HepG2 (cell line): ENCODE data around the gene BCAS3. TPM values are rescaled to one million over a fixed set of nuclear protein-coding genes. Genes with fewer than 3 reads are reported as not detected.

Experiments
- HOXA7 ChIP-seq: sonication (generic); formaldehyde crosslinking; IDR thresholded peaks from 2 replicates; pipeline ENCODE4 v1.8.1; 2022; ENCODE audit warnings: mild to moderate bottlenecking, missing genetic modification reagents, moderate library complexity
- KDM3A ChIP-seq: IDR thresholded peaks from 2 replicates; pipeline ENCODE4 v1.6.1; 2018; ENCODE audit warnings: low read depth, missing compliant biosample characterization
- MTA1 ChIP-seq: sonication (generic); formaldehyde crosslinking; IDR thresholded peaks from 2 replicates; pipeline ENCODE4 v1.4.0; 2020; ENCODE audit warnings: missing genetic modification reagents, mild to moderate bottlenecking, borderline replicate concordance
- PCBP2 ChIP-seq: fragments of 200-400 bp; formaldehyde crosslinking; optimal IDR thresholded peaks from 2 replicates; pipeline ENCODE3; 2018; ENCODE audit warnings: low read length, low read depth; ENCODE audit not compliant: poor library complexity, severe bottlenecking
- PPARG ChIP-seq: conservative IDR thresholded peaks from 2 replicates; pipeline ENCODE4 v1.6.1; 2016; ENCODE audit warnings: missing biosample characterization, missing genetic modification reagents
- SATB2 ChIP-seq: sonication (generic); formaldehyde crosslinking; IDR thresholded peaks from 2 replicates; pipeline ENCODE4 v1.5.0; 2020; ENCODE audit warnings: missing genetic modification reagents
- ZFYVE20 ChIP-seq: sonication (generic); formaldehyde crosslinking; IDR thresholded peaks from 2 replicates; pipeline ENCODE4 v1.8.0; 2023; ENCODE audit warnings: low read depth, mild to moderate bottlenecking, moderate library complexity, missing genetic modification reagents, borderline replicate concordance
- ZIK1 ChIP-seq: sonication (generic); formaldehyde crosslinking; IDR thresholded peaks from 2 replicates; pipeline ENCODE4 v1.5.0; 2020; ENCODE audit warnings: mild to moderate bottlenecking, low read depth, missing genetic modification reagents, borderline replicate concordance
- ZNF274 ChIP-seq: sonication (generic); formaldehyde crosslinking; IDR thresholded peaks from 2 replicates; pipeline ENCODE4 v1.5.1; 2020; ENCODE audit warnings: mild to moderate bottlenecking, missing genetic modification reagents
- ZNF367 ChIP-seq: sonication (generic); formaldehyde crosslinking; IDR thresholded peaks from 2 replicates; pipeline ENCODE4 v1.4.0; 2020; ENCODE audit warnings: missing genetic modification reagents, borderline replicate concordance
- ZNF543 ChIP-seq: sonication (generic); formaldehyde crosslinking; IDR thresholded peaks from 2 replicates; pipeline ENCODE4 v1.4.0; 2020; ENCODE audit warnings: mild to moderate bottlenecking, missing genetic modification reagents
- ZNF589 ChIP-seq: sonication (generic); formaldehyde crosslinking; conservative IDR thresholded peaks from 2 replicates; pipeline ENCODE4 v1.8.0; 2022; ENCODE audit warnings: mild to moderate bottlenecking, moderate library complexity, missing genetic modification reagents
- ZNF775 ChIP-seq: sonication (generic); formaldehyde crosslinking; IDR thresholded peaks from 2 replicates; pipeline ENCODE4 v1.4.0; 2020; ENCODE audit warnings: missing genetic modification reagents, mild to moderate bottlenecking, moderate library complexity, borderline replicate concordance
- polyA plus RNA-seq, 8 experiments: library from polyadenylated mRNA; depleted of rRNA in 3 of 8; stranded (reverse) in 7 of 8; unstranded in 1 of 8; fragments of >200 nt; fragmentation: Illumina TruSeq in 4 of 8; extraction: Trizol in 4 of 8; gene quantifications; 2 replicates each; pipeline versions ENCODE4 v1.2.1 to v1.2.3, GENCODE V29; 2011 to 2016; ENCODE audit warnings: low read depth in 4 of 8, missing spikeins in 1 of 8, mixed read lengths in 1 of 8; ENCODE audit not compliant: insufficient read depth in 1 of 8
- total RNA-seq, 5 experiments: library from RNA; depleted of rRNA; stranded (reverse); fragments of >200 nt; fragmentation: Illumina TruSeq; extraction: Trizol; gene quantifications; 2 replicates each; pipeline ENCODE4 v1.2.3, GENCODE V29; 2016; ENCODE audit warnings: low read depth in 1 of 5
- TF ChIP-seq, protein P1 (sequence below): sonication (generic); formaldehyde crosslinking; IDR thresholded peaks from 2 replicates; pipeline ENCODE4 v1.4.0; 2020; ENCODE audit warnings: missing genetic modification reagents
- TF ChIP-seq, protein P2 (sequence below): sonication (generic); formaldehyde crosslinking; IDR thresholded peaks from 2 replicates; pipeline ENCODE4 v1.5.0; 2020; ENCODE audit warnings: missing genetic modification reagents, mild to moderate bottlenecking, borderline replicate concordance
- TF ChIP-seq, protein P3 (sequence below): fragments of 450-650 bp; IDR thresholded peaks from 2 replicates; pipeline ENCODE4 v1.6.1; 2017; ENCODE audit warnings: mild to moderate bottlenecking
- TF ChIP-seq, protein P4 (sequence below): sonication (generic); formaldehyde crosslinking; IDR thresholded peaks from 2 replicates; pipeline ENCODE4; 2020; ENCODE audit warnings: missing genetic modification reagents, mild to moderate bottlenecking, borderline replicate concordance

Gene BCAS3
- total and polyA plus RNA-seq, 2 of the 13 experiments (the other 11 are each of a cell fraction or from before 2014, with no cell fraction given): 10.7 to 11.2 TPM

DNA sequence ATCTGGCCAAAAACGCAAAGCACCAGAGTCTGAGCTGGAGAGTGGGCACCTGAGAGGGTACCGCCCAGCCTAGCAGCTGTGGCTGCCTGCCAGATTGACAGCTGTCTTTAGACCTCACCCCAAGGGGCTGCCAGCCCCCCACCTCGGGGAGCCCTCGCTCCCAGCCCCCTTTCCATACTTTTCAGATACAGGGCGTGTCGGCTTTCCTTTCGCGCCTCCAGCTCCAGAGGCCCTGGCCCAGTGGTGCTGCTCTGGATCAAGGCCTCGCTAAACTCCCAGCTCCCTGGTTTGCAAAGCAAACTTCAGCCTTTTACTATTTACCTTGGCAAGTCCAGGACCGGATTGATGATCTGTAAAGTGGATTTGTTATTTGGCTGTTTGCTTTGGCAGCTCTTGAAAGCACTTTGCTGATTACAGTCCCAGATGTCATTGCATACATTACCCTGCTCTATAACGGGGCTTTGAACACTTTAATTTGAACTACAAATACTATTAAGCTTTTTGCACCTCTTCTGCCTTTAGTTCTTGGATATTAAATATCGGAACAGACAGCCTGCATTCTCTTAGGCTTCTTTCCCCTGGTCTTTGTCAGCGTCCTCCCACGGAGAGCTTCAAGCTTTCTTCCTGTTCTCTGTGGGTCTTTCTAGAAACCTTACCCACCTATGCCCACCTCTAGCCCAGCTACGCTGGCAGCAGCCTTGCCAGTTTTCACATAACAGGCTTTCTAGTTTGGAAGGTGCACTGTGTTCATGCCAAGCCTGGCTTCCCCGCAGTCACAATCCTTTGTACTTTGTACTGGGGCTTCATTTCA is 658.4 kb downstream of the BCAS3 start (continued):
- TF ChIP-seq, protein P1, sequence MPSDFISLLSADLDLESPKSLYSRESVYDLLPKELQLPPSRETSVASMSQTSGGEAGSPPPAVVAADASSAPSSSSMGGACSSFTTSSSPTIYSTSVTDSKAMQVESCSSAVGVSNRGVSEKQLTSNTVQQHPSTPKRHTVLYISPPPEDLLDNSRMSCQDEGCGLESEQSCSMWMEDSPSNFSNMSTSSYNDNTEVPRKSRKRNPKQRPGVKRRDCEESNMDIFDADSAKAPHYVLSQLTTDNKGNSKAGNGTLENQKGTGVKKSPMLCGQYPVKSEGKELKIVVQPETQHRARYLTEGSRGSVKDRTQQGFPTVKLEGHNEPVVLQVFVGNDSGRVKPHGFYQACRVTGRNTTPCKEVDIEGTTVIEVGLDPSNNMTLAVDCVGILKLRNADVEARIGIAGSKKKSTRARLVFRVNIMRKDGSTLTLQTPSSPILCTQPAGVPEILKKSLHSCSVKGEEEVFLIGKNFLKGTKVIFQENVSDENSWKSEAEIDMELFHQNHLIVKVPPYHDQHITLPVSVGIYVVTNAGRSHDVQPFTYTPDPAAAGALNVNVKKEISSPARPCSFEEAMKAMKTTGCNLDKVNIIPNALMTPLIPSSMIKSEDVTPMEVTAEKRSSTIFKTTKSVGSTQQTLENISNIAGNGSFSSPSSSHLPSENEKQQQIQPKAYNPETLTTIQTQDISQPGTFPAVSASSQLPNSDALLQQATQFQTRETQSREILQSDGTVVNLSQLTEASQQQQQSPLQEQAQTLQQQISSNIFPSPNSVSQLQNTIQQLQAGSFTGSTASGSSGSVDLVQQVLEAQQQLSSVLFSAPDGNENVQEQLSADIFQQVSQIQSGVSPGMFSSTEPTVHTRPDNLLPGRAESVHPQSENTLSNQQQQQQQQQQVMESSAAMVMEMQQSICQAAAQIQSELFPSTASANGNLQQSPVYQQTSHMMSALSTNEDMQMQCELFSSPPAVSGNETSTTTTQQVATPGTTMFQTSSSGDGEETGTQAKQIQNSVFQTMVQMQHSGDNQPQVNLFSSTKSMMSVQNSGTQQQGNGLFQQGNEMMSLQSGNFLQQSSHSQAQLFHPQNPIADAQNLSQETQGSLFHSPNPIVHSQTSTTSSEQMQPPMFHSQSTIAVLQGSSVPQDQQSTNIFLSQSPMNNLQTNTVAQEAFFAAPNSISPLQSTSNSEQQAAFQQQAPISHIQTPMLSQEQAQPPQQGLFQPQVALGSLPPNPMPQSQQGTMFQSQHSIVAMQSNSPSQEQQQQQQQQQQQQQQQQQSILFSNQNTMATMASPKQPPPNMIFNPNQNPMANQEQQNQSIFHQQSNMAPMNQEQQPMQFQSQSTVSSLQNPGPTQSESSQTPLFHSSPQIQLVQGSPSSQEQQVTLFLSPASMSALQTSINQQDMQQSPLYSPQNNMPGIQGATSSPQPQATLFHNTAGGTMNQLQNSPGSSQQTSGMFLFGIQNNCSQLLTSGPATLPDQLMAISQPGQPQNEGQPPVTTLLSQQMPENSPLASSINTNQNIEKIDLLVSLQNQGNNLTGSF (CRISPR knock-in tag): no peak
- TF ChIP-seq, protein P2, sequence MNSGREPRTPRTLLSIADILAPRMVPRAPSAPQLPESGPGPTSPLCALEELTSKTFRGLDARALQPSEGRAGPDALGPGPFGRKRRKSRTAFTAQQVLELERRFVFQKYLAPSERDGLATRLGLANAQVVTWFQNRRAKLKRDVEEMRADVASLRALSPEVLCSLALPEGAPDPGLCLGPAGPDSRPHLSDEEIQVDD (CRISPR knock-in tag): no peak
- TF ChIP-seq ZNF775 (peak; percentile 91; the same call in 1 of the 2 replicates), ZNF543 (CRISPR knock-in tag) (peak; percentile 84), ZIK1 (CRISPR knock-in tag) (no peak), PPARG (CRISPR knock-in tag) (peak; percentile 94), ZNF274 (CRISPR knock-in tag) (peak; percentile 8; the same call in 1 of the 2 replicates), HOXA7 (CRISPR knock-in tag) (no peak), SATB2 (CRISPR knock-in tag) (no peak), KDM3A (CRISPR knock-in tag) (peak; percentile 98), ZNF589 (peak; percentile 34; the same call in 1 of the 2 replicates), ZNF367 (no peak), ZFYVE20 (CRISPR knock-in tag) (no peak), MTA1 (CRISPR knock-in tag) (peak; percentile 40), PCBP2 (no peak)
- TF ChIP-seq, protein P3, sequence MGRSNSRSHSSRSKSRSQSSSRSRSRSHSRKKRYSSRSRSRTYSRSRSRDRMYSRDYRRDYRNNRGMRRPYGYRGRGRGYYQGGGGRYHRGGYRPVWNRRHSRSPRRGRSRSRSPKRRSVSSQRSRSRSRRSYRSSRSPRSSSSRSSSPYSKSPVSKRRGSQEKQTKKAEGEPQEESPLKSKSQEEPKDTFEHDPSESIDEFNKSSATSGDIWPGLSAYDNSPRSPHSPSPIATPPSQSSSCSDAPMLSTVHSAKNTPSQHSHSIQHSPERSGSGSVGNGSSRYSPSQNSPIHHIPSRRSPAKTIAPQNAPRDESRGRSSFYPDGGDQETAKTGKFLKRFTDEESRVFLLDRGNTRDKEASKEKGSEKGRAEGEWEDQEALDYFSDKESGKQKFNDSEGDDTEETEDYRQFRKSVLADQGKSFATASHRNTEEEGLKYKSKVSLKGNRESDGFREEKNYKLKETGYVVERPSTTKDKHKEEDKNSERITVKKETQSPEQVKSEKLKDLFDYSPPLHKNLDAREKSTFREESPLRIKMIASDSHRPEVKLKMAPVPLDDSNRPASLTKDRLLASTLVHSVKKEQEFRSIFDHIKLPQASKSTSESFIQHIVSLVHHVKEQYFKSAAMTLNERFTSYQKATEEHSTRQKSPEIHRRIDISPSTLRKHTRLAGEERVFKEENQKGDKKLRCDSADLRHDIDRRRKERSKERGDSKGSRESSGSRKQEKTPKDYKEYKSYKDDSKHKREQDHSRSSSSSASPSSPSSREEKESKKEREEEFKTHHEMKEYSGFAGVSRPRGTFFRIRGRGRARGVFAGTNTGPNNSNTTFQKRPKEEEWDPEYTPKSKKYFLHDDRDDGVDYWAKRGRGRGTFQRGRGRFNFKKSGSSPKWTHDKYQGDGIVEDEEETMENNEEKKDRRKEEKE: no peak
- TF ChIP-seq, protein P4, sequence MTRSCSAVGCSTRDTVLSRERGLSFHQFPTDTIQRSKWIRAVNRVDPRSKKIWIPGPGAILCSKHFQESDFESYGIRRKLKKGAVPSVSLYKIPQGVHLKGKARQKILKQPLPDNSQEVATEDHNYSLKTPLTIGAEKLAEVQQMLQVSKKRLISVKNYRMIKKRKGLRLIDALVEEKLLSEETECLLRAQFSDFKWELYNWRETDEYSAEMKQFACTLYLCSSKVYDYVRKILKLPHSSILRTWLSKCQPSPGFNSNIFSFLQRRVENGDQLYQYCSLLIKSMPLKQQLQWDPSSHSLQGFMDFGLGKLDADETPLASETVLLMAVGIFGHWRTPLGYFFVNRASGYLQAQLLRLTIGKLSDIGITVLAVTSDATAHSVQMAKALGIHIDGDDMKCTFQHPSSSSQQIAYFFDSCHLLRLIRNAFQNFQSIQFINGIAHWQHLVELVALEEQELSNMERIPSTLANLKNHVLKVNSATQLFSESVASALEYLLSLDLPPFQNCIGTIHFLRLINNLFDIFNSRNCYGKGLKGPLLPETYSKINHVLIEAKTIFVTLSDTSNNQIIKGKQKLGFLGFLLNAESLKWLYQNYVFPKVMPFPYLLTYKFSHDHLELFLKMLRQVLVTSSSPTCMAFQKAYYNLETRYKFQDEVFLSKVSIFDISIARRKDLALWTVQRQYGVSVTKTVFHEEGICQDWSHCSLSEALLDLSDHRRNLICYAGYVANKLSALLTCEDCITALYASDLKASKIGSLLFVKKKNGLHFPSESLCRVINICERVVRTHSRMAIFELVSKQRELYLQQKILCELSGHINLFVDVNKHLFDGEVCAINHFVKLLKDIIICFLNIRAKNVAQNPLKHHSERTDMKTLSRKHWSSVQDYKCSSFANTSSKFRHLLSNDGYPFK: no peak
